Right hindlimb (tissue), 1 donor: ENCODE results near the gene C8B.
A peak's percentile ranks its signal among the peaks of the same experiment; 100 is the strongest.

ENCODE experiments used
- DNase-seq: peaks from one replicate; pipeline ENCODE4 v3.0.0-alpha.2; 2018

Gene C8B

DNA sequence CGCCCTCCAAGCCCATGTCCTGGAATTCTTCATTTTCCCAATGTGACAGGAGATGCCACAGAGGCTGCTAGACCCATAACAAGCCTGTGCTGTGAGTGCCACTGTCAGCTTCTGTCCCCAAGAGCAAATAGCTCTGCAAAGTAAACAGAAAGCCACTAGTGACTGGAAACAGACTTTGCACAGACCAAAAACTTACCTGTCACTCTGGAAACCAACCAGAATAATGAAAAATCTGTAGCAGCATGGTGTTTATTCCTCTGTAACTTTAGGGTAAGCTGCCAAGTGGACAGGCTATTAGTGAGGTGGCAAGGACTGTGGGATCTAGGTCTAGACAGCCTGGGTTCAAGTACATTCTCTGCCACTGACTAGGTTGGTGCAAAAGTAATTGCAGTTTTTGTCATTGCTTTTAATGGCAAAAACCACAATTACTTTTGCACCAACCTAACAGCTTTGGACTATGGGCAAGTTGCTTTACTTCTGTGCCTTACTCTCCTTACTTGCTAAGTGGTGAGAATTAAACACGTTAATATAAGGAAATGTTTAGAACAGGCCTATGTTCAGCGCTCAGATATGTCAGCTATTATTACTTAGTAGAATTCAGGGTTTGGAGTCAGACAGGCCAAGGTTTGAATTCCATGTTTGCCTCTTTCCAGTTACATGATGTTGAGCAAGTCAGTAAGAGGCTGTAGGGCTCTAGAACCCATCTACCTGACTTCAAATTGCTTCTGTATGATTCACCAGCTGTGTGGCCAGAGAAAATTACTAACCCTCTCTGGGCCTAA lies at the start of gene C8B:
C8B (minus strand) TSS at position 100 of the 782 bp plus-strand sequence; CDS start at position 33, 67 bp downstream.
- DNase-seq = no peak

DNA sequence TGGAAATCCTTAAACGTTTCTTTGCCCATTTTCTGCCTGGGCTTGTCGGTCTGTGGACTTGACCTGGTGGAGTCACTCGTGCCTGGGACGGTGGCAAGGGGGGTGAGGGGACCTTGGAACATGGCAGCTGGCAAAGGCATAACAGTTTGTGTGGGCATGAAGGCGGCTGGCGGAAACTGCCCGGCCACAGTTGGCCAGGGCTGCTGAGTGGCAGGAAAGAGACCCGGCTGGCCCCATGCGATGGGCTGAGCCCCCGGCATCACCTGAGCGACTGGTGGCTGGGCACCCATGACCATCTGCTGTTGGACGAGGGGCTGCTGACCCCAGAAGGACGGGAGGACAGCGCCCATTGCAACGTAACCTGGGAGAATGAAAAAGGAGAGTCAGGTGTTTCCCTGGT lies 49.3 kb upstream of the C8B start:
- no peak for DNase-seq

DNA sequence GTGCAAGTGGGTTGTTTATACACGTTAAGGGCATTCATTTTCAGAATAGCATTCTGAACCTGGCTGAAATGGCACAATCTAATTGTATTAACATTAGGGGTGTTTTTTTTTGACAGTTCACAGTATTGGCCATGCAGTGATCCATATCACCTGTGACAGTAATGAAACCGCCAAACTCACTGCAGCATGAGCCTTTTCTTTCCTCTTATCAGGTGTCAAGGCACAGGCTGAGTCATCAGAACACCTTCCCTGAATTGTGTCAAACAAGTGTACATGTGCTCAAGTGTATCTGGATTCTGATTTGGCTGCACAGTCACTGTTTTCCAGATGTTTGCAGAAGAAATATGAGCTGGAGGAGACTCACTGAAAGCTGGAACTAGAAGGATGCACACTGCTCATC lies 47.7 kb upstream of the C8B start:
- no peak for DNase-seq

DNA sequence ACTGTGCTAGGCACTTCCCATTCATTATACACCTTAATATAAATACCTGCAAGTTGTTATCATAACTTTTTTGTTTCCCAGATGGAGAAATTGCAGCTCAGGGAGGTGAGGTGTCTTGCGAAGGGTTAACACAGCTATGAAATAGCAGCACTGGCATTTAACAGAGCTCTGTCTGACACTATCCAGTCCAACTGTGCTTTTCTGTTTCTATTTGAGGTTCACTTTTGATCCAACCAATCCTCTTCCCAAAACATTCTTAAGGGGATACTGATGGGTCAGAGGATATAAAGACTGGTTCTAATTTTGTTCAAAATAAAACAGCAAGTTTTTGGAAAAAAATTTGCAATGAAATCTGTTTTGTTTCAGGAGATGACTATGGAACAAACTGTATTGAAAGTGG lies 46.5 kb upstream of the C8B start:
- no peak for DNase-seq

DNA sequence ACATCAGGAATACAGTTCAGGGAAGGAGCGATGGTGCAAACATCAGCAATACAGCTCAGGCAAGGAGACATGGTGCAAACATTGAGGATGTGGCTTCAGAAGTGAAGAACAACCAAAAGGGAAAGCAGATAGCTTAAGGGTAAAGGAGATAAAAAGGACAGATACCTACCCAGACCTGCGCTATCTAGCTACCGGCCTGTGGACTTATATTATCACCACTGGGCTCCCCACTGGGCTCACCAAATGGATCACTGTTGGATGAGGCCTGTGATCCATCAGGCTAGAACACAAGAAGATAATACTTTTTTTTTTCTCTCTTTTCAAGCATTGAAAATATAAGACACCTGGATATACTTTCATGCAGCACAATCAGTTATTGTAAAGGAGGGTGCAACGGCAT lies 44.7 kb upstream of the C8B start:
- DNase-seq = no peak

DNA sequence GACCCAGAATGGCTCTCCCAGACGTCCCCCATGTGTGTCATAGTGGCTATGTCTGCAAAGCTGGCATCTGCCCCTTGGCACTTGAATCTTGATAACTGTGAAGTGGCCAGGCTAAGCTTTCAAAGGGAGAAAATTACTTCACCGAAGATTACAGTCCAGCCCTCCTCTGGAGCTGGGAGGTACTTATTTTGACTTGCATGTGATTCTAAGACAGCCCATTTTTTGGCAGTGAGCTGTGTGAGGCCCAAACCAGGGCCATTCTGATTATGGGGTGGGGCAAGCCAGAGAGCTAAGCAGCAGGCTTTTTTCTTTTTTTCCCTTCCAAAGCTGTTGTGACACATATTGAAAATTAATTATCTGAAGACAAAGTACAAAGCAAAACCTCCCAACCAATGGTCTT lies 42.1 kb upstream of the C8B start:
- peak; percentile 33 for DNase-seq

DNA sequence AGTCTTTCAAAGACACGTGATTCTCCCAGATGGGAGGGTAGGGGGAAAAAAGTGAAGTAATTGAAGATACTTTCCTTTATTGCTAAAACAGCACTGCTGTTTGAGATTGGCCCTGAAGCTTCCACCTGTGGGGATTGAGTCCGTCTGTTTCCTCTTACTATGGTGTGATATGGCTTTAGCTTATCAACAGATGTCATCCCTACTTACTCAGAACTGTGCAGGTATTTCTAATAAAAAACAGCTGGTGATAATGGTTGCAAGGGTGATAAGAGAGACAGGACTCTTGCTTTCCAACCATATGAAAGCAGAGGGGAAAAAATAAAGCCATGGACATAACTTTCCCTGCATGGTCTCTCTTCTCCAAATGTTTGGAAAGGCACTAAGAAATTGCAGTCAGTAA lies 41.7 kb upstream of the C8B start:
- DNase-seq = no peak

DNA sequence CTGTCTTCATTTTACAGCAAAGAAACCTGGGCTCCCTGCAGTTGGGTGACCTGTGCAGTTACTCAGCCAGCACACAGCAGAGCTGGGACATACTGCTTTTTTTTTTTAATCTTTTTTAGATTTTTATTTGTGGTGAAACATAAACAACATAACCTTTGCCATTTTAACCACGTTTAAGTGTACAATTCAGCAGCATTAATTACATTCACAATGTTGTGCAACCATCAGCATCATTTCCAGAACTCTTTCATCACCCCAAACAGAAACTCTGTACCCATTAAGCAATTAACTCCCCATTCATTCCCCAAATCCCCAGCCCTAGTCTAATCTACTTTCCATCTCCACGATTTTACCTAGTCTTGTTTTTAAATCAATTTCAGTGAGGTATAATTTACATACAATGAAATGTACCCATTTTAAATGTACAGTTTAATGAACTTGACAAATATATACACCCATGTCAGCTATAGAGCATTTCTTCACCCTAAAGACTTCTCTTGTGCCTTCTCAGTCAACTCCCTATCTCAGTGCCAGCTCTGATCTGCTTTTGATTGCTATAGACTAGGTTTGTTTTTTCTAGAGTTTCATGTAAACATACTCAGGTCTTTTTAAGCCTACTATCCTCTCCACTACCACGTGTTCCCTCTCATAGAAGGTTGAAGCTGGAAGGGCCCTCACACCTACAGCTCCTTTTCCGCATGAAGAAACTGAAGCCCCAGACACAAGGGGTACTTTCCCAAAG lies 37.8 kb upstream of the C8B start:
- DNase-seq = no peak

DNA sequence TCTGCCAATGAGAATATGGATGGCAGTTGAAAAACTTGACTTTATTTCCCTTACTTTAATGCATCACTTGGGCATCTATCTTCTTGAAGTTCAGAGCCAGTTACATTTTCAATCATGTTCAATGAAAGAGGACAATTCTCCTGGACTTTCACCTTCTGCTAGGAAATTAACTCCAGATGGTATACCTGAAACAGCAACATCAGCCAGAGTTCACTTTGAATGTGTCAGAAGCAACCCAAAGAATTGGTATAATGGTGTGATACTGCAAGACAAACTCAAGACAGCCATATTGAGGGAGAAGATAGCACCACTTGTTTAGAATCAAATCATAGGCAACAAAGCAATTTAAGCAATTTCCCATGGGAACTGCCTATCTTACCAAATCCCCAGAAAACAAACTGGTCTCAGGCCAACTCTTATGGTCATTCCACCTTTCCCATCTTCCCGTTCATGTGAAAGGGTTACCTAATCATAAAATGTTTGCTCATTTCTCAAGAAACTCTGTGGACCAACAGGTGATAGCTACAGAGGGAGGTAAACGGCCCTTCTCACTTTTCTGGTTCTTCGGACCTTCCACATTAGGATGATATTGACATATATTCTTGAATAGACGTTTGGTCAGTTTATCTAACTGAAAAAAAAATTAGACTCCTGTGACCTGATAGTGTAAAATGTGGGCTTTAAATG lies 29.7 kb upstream of the C8B start:
- no peak for DNase-seq

DNA sequence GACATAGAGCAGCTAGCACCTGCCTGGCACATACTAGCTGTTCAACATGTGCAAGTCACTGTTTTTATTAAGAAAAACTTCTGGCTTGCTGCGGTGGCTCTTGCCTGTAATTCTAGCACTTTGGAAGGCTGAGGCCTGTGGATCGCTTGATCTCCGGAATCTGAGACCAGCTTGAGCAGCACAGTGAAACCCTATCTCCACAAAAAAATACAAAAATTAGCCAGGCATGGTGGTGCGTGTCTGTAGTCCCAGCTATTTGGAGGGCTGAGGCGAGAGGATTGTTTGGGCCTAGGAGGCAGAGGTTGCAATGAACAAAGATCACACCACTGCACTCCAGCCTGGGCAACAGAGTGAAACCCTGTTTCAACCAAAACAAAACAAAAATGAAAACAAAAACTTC lies 27.7 kb upstream of the C8B start:
- no peak for DNase-seq

DNA sequence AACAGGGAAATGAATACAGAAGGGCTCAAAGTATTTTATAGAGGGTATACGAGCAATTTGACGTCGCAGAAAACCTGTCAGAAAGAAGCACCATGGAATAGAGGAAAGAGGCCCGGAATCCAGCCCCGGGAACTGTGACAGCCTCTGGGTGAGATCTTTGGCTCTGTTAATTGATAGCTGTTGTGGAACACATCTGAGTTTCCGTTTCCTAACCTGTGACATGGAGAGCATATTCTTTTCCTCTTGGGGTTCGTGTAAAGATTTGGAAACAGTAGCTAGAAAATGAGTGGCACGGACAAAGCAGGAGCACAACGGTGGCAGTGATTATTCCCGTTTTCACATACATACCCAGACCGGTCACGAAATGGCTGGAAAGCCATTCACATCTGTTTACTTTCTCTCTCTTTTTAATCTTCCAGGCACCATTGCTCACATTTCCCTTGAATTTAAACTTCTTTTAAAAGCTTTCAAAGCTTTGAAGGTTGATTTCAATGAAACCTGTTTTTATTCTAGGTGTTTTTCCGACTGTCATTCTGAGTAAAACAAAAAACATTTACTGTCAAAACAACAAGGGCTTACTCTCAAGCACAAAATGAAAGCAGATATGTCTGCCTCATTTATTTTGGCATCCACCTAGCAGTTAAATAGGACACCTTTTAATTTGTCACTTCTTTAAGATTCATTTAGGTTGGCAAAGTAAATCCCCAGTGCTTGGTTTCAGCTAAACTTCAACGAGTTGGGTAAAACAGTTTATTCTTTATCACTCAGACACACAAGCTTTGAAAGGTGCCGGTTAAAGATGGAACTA lies 26.7 kb upstream of the C8B start:
- DNase-seq = no peak

DNA sequence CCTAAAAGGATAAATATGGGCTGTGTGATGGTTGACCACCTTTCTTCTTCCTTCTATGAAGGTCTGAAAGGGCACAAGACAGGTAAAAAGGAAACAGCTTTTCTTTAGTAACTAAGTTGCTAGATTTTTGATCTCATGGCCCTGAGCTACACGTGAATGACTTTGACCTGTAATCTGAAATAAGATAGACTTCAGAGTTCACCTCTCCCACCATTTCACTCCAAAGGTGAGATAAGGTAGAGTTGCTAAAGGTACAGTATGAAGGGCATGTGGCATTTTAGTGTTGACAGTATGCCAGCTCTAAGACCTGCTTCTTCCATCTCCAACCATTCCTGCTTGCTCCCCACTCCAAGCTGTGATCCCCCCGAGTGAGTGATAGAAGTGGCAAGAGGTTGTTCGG lies 25.8 kb upstream of the C8B start:
- no peak for DNase-seq

DNA sequence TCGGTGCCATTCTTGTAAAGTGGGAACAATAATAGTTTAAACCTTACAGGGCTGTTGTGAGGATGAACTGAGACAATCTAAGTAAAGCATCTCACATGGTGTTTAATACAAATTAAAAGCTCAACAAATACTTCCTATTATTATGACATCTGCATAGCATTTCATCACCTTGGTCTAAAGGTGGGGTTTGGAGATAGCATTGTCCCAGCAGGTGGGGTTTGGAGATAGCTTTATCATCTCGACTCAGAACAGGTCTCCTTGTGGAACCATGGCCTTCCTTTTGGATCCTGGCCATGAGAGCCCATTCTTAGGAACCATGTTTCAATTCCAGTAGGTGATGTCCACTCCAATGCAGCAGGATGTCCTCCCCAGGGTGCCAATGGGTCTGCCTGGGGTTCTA lies 20.6 kb upstream of the C8B start:
- DNase-seq = no peak

DNA sequence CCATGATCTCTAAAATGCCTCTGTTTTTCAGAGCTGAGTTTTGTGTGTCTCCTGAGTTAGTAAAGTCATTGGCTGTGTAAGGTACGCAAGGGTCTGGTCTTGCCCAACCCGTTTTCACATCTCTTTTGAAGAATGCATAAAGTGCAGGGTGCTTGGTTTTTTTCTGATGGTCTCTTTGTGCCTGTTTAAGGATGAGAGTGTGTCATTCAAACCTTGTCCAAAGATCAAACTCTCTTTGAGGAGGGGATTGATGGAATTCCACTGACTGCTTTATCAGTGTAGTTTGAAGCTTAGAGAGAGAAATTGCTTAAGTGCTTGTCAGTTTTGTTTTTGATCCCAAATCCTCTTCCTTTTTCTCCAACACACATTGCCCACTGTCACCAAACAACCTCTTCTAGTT lies 20.0 kb upstream of the C8B start:
- DNase-seq = no peak

DNA sequence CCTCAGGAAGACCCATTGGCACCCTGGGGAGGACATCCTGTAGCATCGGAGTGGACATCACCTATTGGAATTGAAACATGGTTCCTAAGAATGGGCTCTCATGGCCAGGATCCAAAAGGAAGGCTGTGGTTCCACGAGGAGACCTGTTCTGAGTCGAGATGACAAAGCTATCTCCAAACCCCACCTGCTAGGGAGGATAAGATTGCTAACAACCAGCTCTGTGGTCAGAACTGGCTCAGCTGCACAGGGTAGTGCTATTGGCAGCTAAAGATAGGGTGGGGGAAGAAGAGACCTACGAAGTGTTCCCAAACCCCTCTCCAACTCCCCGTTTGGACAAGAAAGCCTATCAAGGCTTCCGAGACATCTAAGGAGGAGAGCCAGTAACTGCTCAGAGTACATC lies 17.7 kb upstream of the C8B start:
- DNase-seq = no peak

DNA sequence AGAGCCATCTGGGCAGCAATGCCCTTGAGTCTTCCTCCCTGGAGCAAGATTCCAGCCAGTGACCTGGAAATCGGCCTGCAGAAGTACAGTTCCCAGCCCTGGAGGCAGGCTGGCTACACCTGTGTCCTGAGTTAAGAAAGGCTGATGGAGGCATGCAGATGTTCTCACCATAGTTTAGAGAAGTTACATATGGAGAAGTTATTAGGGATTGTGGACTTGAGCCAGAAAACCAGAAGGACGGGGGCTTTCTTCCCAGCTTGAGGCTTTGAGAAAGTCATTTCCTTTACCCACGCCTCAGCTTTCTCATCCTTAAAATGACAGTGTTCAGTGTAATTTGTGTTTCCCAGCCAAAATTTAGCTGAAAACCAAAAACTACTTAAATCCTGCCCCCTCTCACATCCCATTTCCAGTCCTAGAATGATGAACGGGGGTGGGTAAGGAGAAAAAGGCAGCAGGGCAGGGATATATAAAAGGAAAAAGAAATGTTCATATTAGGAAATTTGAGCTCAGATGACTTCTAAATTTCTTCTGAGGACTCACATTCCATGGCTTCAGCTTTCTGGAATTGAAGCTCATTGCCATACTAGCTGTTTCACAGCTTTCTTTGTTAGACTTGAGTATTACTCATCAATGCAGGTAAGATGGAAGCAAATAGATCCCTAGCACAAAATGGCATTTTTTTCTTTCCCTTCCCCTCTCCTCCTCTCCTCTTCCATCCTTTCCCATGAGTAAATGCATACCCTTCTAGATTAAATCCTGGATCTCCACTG lies 14.4 kb upstream of the C8B start:
- DNase-seq = no peak

DNA sequence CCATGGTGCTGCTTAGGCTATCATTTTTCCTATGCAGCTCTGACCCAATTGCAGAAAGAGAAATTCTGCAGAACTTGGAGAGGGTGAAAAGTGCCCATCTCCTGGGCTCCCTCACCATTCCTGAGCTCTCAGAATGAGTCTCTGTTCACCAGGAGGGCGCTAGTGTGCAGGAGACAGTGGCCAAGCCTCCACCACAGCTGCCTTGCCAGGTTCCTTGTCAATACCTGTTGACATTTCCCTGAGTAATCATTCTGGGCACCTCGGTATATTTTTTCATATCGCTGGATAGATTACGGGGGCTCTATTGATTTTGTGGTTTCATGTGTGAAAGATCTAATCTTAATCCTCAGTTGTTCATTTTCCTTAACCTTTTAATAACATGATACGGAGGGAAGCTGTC lies 13.0 kb upstream of the C8B start:
- DNase-seq = no peak

DNA sequence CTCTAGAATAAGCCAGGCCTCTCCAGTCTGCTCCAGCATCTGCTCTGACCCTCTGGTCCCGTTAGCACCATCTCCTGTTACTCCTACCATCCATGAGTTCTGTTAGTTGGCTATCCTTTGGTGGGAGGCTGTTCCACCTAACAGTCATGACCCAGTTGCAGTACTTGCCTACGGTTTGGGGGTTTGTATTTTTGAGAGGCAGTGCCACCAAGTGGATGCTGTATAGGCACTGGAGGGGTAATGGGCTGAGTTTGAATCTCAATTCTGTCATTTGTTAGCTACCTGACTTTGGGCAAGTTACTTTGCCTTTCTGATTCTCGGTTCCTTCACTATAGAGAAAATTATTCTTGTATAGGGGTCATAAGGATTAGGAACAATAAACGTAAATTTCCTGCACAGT lies 12.1 kb upstream of the C8B start:
- DNase-seq = no peak

DNA sequence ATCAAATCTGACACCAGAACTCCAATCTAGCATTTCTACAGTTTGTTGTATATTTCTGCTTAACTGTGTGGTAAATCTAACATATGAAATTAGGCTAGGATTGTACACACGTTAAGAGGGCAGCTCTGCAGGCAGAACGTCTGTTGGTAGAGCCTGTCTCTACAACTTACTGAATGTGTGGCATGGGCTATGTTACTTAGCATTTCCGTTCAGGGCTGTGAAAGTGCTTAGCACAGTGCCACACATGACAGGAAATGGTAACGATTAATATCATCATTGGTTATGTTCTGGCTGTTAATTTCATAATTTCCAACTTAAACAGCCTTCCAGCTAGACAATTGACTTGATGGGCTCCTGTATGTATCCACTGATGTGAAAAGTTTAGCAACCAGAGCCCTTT lies 9.6 kb upstream of the C8B start:
- DNase-seq = no peak

DNA sequence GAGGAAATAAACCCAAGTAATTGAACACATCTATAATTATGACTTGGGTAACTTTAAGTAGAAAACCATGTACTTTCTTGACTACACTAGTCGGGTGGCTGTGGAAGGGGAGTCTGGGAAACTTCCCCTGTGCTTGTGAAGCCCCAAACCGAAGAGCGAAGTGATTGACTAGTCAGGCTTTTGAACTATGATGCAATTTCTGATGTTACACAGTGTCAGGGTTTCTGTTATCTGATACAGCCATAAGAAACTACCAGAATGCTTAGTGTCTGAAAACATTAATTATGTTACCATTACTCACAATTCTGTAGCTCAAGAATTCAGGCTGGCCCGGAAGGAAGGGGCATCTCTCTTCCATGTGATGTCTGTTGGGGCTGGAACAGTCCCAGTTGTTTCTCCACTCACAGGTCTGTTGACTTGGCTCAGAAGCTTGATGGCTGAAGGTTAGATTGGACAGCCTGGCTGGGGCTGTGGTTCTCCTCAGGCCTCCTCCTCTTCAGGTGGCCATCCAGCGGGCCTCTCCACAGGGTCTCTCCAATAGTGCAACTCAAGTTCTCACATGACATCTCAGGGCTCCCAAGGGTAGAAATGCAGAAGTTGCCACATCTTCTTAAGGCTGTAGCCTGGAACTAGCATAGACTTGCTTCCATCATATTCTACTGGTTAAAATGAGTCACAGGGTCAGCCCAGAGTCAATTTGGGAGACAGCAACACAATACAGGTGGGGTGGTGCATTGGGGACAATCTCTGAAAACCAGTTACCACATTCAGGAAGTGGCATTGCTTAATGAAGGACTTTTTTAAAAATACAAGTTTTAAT lies 8.3 kb upstream of the C8B start:
- DNase-seq = no peak

DNA sequence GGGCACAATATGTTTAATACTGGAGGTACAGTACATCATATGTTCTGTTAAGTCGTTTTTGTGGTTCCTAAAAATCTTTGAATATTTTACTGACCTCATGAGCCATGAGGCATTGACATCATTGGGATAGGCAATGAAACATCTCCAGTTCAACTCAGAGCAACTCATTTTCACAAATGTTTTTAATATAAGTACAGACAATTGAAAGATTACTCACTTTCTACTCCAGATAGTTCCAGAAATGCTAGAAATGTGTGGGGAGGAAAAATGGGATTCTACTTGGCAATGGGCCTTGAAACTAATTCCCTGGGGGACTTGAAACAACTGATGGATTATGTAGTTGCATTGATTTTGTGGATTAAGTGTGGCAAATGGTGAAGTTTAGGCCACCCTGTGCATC lies 7.2 kb upstream of the C8B start:
- no peak for DNase-seq

DNA sequence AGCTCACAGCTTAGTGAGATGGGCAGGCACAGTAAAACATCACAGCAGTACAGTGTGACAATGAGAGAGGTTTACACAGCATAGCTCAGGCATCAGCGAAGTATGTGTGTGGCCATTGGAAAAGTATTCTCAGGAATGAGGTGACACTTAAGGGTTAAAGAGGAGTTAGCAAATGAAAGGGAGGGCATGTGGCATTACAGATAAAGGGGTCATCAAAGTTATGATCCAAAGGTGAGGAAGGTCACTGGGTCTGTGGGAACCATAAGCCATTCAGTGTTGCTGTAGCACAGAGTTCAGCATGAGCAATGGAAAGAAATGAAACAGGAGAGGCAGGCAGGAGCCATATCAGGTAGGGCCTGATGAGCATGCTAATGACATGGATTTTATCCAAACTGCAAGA lies 4.5 kb upstream of the C8B start:
- no peak for DNase-seq
